SK-N-SH treated with all-trans-retinoic acid at 6 μM for 48 hours (cell line): ENCODE data around the gene ADCY1.

Experiments used
- ATAC-seq: fragments of 200-7000 bp; cut with Tn5 transposase; 3 replicates; pipeline ENCODE4 v1.9.1; 2020; ENCODE audit warnings: mild to moderate bottlenecking, moderate library complexity
- ARNTL ChIP-seq: fragments of 450-650 bp; formaldehyde crosslinking; IDR thresholded peaks from 2 replicates; pipeline ENCODE4 v1.5.0; 2020; ENCODE audit warnings: low read depth, mild to moderate bottlenecking, moderate library complexity, borderline replicate concordance
- BACH2 ChIP-seq: fragments of 250-450 bp; sonication (Bioruptor Pico); IDR thresholded peaks from 2 replicates; pipeline ENCODE4 v1.9.0; 2021; ENCODE audit warnings: mild to moderate bottlenecking, borderline replicate concordance
- CREB5 ChIP-seq: fragments of 250-450 bp; sonication (Bioruptor Pico); IDR thresholded peaks from 2 replicates; pipeline ENCODE4 v1.5.1; 2020; ENCODE audit warnings: low read depth, mild to moderate bottlenecking, moderate library complexity
- CSDC2 ChIP-seq: fragments of 250-450 bp; sonication (Bioruptor Pico); IDR thresholded peaks from 2 replicates; pipeline ENCODE4 v1.5.0; 2020; ENCODE audit warnings: mild to moderate bottlenecking, moderate library complexity
- ESRRG ChIP-seq: fragments of 250-450 bp; sonication (Bioruptor Pico); IDR thresholded peaks from 2 replicates; pipeline ENCODE4 v1.6.1; 2021; ENCODE audit warnings: mild to moderate bottlenecking
- GLIS3 ChIP-seq: fragments of 250-450 bp; sonication (Bioruptor Pico); IDR thresholded peaks from 2 replicates; pipeline ENCODE4 v1.5.0; 2020; ENCODE audit warnings: mild to moderate bottlenecking, moderate library complexity
- ISL1 ChIP-seq: fragments of 250-450 bp; sonication (Bioruptor Pico); IDR thresholded peaks from 2 replicates; pipeline ENCODE4 v2.1.2; 2022; ENCODE audit warnings: mild to moderate bottlenecking, moderate library complexity
- OSR1 ChIP-seq: fragments of 250-450 bp; sonication (Bioruptor Pico); IDR thresholded peaks from 2 replicates; pipeline ENCODE4 v1.8.0; 2022; ENCODE audit warnings: moderate library complexity, mild to moderate bottlenecking, inconsistent platforms
- PPARA ChIP-seq: fragments of 250-450 bp; sonication (Bioruptor Pico); IDR thresholded peaks from 2 replicates; pipeline ENCODE4 v1.5.0; 2020; ENCODE audit warnings: mild to moderate bottlenecking, borderline replicate concordance
- RARB ChIP-seq: fragments of 250-450 bp; sonication (Bioruptor Pico); IDR thresholded peaks from 2 replicates; pipeline ENCODE4 v1.8.0; 2021; ENCODE audit warnings: mild to moderate bottlenecking, moderate library complexity
- TCF4 ChIP-seq: fragments of 250-450 bp; sonication (Bioruptor Pico); IDR thresholded peaks from 2 replicates; pipeline ENCODE4 v1.8.0; 2021; ENCODE audit warnings: mild to moderate bottlenecking, moderate library complexity, borderline replicate concordance
- TOX ChIP-seq: fragments of 250-450 bp; sonication (Bioruptor Pico); IDR thresholded peaks from 2 replicates; pipeline ENCODE4 v1.8.0; 2021; ENCODE audit warnings: mild to moderate bottlenecking, moderate library complexity, borderline replicate concordance
- ZC3H10 ChIP-seq: fragments of 250-450 bp; sonication (Bioruptor Pico); IDR thresholded peaks from 2 replicates; pipeline ENCODE4 v1.5.1; 2021; ENCODE audit warnings: mild to moderate bottlenecking, moderate library complexity
- ZFP3 ChIP-seq: fragments of 250-450 bp; sonication (Bioruptor Pico); IDR thresholded peaks from 2 replicates; pipeline ENCODE4 v1.5.0; 2020; ENCODE audit warnings: mild to moderate bottlenecking, moderate library complexity
- ZFP30 ChIP-seq: fragments of 450-650 bp; formaldehyde crosslinking; IDR thresholded peaks from 2 replicates; pipeline ENCODE4 v1.5.0; 2022; ENCODE audit warnings: mild to moderate bottlenecking, moderate library complexity
- ZNF70 ChIP-seq: fragments of 450-650 bp; formaldehyde crosslinking; IDR thresholded peaks from 2 replicates; pipeline ENCODE4 v1.5.0; 2020; ENCODE audit warnings: mild to moderate bottlenecking, moderate library complexity
- ZNF8 ChIP-seq: fragments of 450-650 bp; formaldehyde crosslinking; IDR thresholded peaks from 2 replicates; pipeline ENCODE4 v1.5.0; 2020; ENCODE audit warnings: mild to moderate bottlenecking, moderate library complexity
- TF ChIP-seq, protein P1 (sequence below): fragments of 250-450 bp; sonication (Bioruptor Pico); IDR thresholded peaks from 2 replicates; pipeline ENCODE4 v1.5.1; 2021; ENCODE audit warnings: mild to moderate bottlenecking, moderate library complexity
- TF ChIP-seq, protein P2 (sequence below): fragments of 250-450 bp; sonication (Bioruptor Pico); IDR thresholded peaks from 2 replicates; pipeline ENCODE4 v1.8.0; 2021; ENCODE audit warnings: low read depth, mild to moderate bottlenecking, moderate library complexity, borderline replicate concordance
- TF ChIP-seq, protein P3 (sequence below): fragments of 250-450 bp; sonication (Bioruptor Pico); IDR thresholded peaks from 2 replicates; pipeline ENCODE4 v1.5.0; 2020; ENCODE audit warnings: mild to moderate bottlenecking, moderate library complexity
- TF ChIP-seq, protein P4 (sequence below): fragments of 250-450 bp; sonication (Bioruptor Pico); IDR thresholded peaks from 2 replicates; pipeline ENCODE4 v1.8.0; 2020; ENCODE audit warnings: mild to moderate bottlenecking, moderate library complexity, borderline replicate concordance

ADCY1 gene

DNA sequence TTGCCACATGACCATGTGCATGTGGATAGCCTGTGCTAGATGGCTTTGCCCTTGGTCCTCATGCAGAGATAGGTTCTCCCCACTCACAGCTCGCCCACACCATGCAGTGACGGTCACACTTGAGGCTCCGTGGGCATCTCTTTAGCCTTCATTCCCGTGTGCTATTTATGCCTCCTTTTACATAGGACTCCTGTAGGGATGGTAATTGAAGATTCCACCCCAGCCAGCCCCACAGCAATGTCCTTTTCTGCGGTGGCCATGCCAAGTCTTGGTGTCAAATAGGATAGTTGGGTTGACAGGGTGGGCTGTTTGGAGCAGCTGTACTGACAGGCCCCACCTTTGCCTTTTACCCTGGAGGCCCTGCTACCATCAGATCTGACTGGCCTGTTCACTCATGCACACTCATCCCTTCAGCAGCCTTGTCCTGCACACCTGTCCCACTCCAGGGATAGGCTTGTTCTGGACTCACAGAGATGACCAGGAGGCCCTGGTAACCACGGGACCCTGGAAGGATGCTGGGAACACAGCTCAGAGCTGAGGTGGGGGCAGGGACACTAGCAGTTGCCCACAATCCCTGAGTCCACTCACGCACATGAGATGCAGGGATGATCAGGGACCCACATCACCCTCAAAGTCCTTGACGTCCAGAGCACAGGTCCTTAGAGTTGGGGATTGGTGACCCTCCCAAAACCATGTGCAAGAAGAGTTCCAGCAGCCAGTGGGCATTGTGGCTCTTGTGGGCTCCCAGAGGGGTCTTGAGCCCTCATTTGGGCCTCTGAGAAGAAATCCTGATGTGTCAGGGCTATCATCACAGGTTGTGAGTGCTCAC is 71.2 kb downstream of the ADCY1 start:
- TF ChIP-seq TOX (CRISPR knock-in tag) = no peak
- TF ChIP-seq ISL1 = no peak
- TF ChIP-seq OSR1 (CRISPR knock-in tag) = no peak
- TF ChIP-seq ZNF8 = no peak
- no peak for TF ChIP-seq BACH2 (CRISPR knock-in tag)
- TF ChIP-seq, protein P1, sequence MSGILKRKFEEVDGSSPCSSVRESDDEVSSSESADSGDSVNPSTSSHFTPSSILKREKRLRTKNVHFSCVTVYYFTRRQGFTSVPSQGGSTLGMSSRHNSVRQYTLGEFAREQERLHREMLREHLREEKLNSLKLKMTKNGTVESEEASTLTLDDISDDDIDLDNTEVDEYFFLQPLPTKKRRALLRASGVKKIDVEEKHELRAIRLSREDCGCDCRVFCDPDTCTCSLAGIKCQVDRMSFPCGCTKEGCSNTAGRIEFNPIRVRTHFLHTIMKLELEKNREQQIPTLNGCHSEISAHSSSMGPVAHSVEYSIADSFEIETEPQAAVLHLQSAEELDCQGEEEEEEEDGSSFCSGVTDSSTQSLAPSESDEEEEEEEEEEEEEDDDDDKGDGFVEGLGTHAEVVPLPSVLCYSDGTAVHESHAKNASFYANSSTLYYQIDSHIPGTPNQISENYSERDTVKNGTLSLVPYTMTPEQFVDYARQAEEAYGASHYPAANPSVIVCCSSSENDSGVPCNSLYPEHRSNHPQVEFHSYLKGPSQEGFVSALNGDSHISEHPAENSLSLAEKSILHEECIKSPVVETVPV (CRISPR knock-in tag) = no peak
- TF ChIP-seq, protein P2, sequence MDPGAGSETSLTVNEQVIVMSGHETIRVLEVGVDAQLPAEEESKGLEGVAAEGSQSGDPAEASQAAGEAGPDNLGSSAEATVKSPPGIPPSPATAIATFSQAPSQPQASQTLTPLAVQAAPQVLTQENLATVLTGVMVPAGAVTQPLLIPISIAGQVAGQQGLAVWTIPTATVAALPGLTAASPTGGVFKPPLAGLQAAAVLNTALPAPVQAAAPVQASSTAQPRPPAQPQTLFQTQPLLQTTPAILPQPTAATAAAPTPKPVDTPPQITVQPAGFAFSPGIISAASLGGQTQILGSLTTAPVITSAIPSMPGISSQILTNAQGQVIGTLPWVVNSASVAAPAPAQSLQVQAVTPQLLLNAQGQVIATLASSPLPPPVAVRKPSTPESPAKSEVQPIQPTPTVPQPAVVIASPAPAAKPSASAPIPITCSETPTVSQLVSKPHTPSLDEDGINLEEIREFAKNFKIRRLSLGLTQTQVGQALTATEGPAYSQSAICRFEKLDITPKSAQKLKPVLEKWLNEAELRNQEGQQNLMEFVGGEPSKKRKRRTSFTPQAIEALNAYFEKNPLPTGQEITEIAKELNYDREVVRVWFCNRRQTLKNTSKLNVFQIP = no peak
- no peak for TF ChIP-seq PPARA (CRISPR knock-in tag)
- no peak for TF ChIP-seq TCF4 (CRISPR knock-in tag)
- no peak for TF ChIP-seq ZFP30 (CRISPR knock-in tag)
- TF ChIP-seq ZFP3 (CRISPR knock-in tag) = no peak
- TF ChIP-seq, protein P3, sequence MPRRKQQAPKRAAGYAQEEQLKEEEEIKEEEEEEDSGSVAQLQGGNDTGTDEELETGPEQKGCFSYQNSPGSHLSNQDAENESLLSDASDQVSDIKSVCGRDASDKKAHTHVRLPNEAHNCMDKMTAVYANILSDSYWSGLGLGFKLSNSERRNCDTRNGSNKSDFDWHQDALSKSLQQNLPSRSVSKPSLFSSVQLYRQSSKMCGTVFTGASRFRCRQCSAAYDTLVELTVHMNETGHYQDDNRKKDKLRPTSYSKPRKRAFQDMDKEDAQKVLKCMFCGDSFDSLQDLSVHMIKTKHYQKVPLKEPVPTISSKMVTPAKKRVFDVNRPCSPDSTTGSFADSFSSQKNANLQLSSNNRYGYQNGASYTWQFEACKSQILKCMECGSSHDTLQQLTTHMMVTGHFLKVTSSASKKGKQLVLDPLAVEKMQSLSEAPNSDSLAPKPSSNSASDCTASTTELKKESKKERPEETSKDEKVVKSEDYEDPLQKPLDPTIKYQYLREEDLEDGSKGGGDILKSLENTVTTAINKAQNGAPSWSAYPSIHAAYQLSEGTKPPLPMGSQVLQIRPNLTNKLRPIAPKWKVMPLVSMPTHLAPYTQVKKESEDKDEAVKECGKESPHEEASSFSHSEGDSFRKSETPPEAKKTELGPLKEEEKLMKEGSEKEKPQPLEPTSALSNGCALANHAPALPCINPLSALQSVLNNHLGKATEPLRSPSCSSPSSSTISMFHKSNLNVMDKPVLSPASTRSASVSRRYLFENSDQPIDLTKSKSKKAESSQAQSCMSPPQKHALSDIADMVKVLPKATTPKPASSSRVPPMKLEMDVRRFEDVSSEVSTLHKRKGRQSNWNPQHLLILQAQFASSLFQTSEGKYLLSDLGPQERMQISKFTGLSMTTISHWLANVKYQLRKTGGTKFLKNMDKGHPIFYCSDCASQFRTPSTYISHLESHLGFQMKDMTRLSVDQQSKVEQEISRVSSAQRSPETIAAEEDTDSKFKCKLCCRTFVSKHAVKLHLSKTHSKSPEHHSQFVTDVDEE = no peak
- TF ChIP-seq, protein P4, sequence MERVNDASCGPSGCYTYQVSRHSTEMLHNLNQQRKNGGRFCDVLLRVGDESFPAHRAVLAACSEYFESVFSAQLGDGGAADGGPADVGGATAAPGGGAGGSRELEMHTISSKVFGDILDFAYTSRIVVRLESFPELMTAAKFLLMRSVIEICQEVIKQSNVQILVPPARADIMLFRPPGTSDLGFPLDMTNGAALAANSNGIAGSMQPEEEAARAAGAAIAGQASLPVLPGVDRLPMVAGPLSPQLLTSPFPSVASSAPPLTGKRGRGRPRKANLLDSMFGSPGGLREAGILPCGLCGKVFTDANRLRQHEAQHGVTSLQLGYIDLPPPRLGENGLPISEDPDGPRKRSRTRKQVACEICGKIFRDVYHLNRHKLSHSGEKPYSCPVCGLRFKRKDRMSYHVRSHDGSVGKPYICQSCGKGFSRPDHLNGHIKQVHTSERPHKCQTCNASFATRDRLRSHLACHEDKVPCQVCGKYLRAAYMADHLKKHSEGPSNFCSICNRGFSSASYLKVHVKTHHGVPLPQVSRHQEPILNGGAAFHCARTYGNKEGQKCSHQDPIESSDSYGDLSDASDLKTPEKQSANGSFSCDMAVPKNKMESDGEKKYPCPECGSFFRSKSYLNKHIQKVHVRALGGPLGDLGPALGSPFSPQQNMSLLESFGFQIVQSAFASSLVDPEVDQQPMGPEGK (CRISPR knock-in tag) = no peak
- no peak for ATAC-seq

DNA sequence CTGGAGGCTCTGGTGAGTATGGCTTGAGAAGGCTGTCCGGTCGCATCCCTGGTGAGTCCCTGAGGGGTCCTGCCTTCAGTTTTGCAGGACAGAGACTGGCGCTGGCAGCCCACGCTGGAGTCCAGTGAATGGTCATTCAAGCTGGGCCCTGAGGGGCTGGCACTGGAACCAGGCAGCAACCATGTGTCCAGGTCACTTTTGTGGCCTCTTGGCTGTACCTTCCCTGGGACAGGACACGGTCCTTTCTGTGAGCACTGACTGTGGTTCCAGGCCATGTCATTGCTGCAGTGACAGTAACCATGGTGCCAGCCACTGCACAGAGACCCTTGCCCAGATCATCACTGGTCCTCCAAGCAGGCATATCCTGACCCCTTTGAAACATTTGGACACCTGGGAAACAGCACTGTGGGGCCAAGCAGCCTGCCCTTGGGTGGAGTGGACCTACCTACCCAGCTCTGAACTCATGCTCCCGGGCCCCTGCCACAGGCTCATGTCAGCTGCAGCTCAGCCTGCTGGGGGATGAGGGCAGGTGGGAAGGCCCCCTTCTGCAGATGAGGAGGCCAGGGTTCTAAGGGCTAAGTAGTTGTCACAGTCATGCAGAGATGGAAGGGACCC is 72.1 kb downstream of the ADCY1 start:
- TF ChIP-seq, protein P2 = no peak
- TF ChIP-seq ZNF8 (no peak), BACH2 (CRISPR knock-in tag) (no peak), ZC3H10 (CRISPR knock-in tag) (no peak), ARNTL (CRISPR knock-in tag) (no peak), ESRRG (CRISPR knock-in tag) (no peak), OSR1 (CRISPR knock-in tag) (no peak), CSDC2 (CRISPR knock-in tag) (no peak), GLIS3 (CRISPR knock-in tag) (no peak), CREB5 (no peak), RARB (CRISPR knock-in tag) (no peak), ISL1 (no peak), TOX (CRISPR knock-in tag) (no peak), ZNF70 (CRISPR knock-in tag) (no peak)
- TF ChIP-seq, protein P1 (CRISPR knock-in tag) = no peak
- TF ChIP-seq, protein P3 = no peak
- no peak; the same call in 2 of the 3 replicates for ATAC-seq
